Spleen (tissue), 11 donors: ENCODE measurements around the gene TOPORS. TPM values are rescaled to one million over a fixed set of nuclear protein-coding genes. Genes with fewer than 3 reads are reported as not detected.
"Not testable (repeated sequence)": the region's sequence is repeated elsewhere in the genome, so short reads cannot be mapped to it uniquely, and the experiment has no call there.

Experiments used
- DNase-seq: peaks from one replicate; pipeline ENCODE4 v3.0.0-alpha.2; 2020
- H3K27ac ChIP-seq, 8 donors: fragments of 200-600 bp; sonication (generic) in 7 of 8; 1 replicate in 4 of 8; 2 replicates in 4 of 8; pipeline versions ENCODE4 v1.5.0 to v1.8.0; 2016 to 2021; ENCODE audit warnings: inconsistent platforms in 4 of 8, mild to moderate bottlenecking in 4 of 8, moderate library complexity in 1 of 8
- H3K27me3 ChIP-seq, 7 donors: fragments of 200-600 bp; sonication (generic) in 6 of 7; replicated peaks in 1 of 7; 1 replicate in 4 of 7; 2 replicates in 3 of 7; pipeline versions ENCODE4 v1.5.0 to v1.8.0; 2016 to 2021; ENCODE audit warnings: inconsistent platforms in 3 of 7, mild to moderate bottlenecking in 1 of 7
- H3K36me3 ChIP-seq, 6 donors: fragments of 200-600 bp; sonication (generic) in 5 of 6; 1 replicate in 4 of 6; 2 replicates in 2 of 6; pipeline versions ENCODE4 v1.5.0 to v1.8.0; 2016 to 2021; ENCODE audit warnings: inconsistent platforms in 2 of 6
- H3K4me1 ChIP-seq, 6 donors: fragments of 200-600 bp; sonication (generic) in 5 of 6; 1 replicate in 3 of 6; 2 replicates in 3 of 6; pipeline versions ENCODE4 v1.5.0 to v1.8.0; 2016 to 2021; ENCODE audit warnings: inconsistent platforms in 3 of 6
- H3K4me3 ChIP-seq, 8 donors: fragments of 200-600 bp; sonication (generic) in 7 of 8; 1 replicate in 4 of 8; 2 replicates in 4 of 8; pipeline versions ENCODE4 v1.5.0 to v1.8.0; 2016 to 2021; ENCODE audit warnings: inconsistent platforms in 4 of 8, mild to moderate bottlenecking in 4 of 8, moderate library complexity in 2 of 8
- H3K9me3 ChIP-seq, 8 donors: fragments of 200-600 bp; sonication (generic) in 7 of 8; 1 replicate in 4 of 8; 2 replicates in 4 of 8; pipeline versions ENCODE4 v1.5.0 to v1.8.0; 2016 to 2021; ENCODE audit warnings: inconsistent platforms in 4 of 8
- POLR2A ChIP-seq, 3 donors: fragments of 450-650 bp; IDR thresholded peaks; one replicate each; pipeline ENCODE4 v1.5.1; 2017; ENCODE audit warnings: antibody characterized with exemption in 3 of 3, mild to moderate bottlenecking in 1 of 3
- POLR2AphosphoS5 ChIP-seq, 3 donors: sonication (generic); formaldehyde crosslinking; IDR thresholded peaks; one replicate each; pipeline ENCODE4 v1.5.1; 2017; ENCODE audit warnings: antibody characterized with exemption in 3 of 3
- WGBS, 5 donors: extraction: QIAGEN DNeasy Blood & Tissue Kit in 3 of 5; methylation state at CpG; one replicate each; pipeline versions ENCODE4 v1.1.5 to v1.1.7; 2013 to 2018; 5-methylcytosine and 5-hydroxymethylcytosine counted together
- intact Hi-C: fragments of 100-400 bp; cut with DNase I; formaldehyde crosslinking; loops from one replicate; pipeline ENCODE4 v1.15.0; 2023; ENCODE audit warnings: low total_unique reads
- polyA plus RNA-seq, 3 donors: library from polyadenylated mRNA; stranded (reverse); fragments of 200-250 nt; gene quantifications; one replicate each; pipeline ENCODE4 v1.2.1, GENCODE V29; 2013
- total RNA-seq, 7 donors: library from RNA; depleted of rRNA in 3 of 7; stranded (reverse); fragments of >200 nt in 3 of 7; fragmentation: NEBNext Ultra II Directional in 4 of 7; extraction: Animal tissue kit (Norgen Biotek cat#: 25700) in 4 of 7; gene quantifications; one replicate each; pipeline versions ENCODE4 v1.1.0 to v1.2.1, GENCODE V29; 2016 to 2021
- TF ChIP-seq, protein P1 (sequence below), 11 experiments: fragments of 200-600 bp in 7 of 11; fragments of 450-650 bp in 4 of 11; sonication (generic) in 4 of 11; IDR thresholded peaks in 8 of 11; conservative IDR thresholded peaks in 3 of 11; 1 replicate in 7 of 11; 2 replicates in 4 of 11; pipeline versions ENCODE4 v1.4.0 to v1.8.0; 2016 to 2021; ENCODE audit warnings: antibody characterized with exemption in 11 of 11, inconsistent platforms in 4 of 11, mild to moderate bottlenecking in 1 of 11
- donor health status: healthy with polysubstance abuse.
- donor health status: DM: no; HTN: no; CAD: no; lungs with moderate emphysema.
- donor health status: DM: no; HTN: no; CAD: no.
- donor health status: Bipolar disorder and iron deficiency.
- donor health status: healthy.
- donor health status: DM: no; HTN: no; CAD: no.
- donor health status: DM: yes; HTN: yes; CAD: no.

Gene TOPORS
- total and polyA plus RNA-seq, 10 donors = 5.2 to 28.7 (median 15.8) TPM

DNA sequence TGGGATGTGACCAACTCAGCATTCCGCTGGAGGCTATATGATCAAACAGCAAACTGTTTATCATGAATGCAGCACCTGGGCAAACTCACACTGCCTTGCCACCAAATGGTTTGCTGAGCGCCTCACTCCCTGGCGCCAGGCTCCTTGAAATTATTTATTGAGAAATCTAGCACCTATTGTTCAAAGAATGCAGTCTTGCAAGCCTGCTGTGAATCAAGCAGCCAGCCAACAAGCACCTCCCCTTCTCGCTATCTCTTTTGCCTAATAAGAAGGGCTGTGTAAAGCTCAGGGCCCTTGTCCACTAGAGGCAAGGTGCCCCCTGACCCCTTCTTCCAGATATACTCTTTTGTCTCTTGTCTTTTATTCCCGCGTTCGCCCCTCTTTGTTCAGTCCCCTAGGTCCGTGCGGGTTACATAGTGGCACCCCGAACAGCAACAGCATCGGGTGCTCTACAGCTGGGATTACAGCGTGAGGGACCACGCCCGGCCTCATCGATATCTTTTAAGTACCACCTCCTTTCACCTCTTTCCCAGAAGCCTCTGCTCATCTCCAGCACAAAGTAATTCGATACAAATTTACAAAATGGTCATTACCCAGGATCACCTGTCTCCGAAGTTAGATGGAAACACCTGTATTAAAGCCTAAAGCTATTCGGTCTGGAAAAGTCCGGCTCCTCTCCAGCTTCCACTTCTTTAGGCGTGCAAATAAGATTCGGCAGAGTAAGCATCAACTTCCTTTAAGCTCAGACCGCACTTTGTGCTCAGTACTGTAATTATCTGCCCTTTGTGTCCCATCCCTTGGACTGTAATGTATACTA, 27.3 kb downstream of the TOPORS start:
- WGBS, 5 donors = 28 to 42% (median 33%) methylated on average over 22 of the region's 22 CpGs
- intact Hi-C loops = no loop called here
- H3K36me3 ChIP-seq = peaks cover 0 to 4% (median 0%) of the 10 kb centered on the region in 6 donors
- peaks cover 25 to 69% (median 36%) of the 10 kb centered on the region in 6 donors for H3K4me1 ChIP-seq
- peak overlapping the region; percentile 60 to 90 (median 82) for H3K4me3 ChIP-seq
- peak; percentile 77 for DNase-seq
- TF ChIP-seq POLR2AphosphoS5 (IDR thresholded peaks at IDR 0.05) = no peak
- TF ChIP-seq, protein P1, sequence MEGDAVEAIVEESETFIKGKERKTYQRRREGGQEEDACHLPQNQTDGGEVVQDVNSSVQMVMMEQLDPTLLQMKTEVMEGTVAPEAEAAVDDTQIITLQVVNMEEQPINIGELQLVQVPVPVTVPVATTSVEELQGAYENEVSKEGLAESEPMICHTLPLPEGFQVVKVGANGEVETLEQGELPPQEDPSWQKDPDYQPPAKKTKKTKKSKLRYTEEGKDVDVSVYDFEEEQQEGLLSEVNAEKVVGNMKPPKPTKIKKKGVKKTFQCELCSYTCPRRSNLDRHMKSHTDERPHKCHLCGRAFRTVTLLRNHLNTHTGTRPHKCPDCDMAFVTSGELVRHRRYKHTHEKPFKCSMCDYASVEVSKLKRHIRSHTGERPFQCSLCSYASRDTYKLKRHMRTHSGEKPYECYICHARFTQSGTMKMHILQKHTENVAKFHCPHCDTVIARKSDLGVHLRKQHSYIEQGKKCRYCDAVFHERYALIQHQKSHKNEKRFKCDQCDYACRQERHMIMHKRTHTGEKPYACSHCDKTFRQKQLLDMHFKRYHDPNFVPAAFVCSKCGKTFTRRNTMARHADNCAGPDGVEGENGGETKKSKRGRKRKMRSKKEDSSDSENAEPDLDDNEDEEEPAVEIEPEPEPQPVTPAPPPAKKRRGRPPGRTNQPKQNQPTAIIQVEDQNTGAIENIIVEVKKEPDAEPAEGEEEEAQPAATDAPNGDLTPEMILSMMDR (IDR thresholded peaks at IDR 0.05 in 8 of 11, conservative IDR thresholded peaks at IDR 0.05 in 3 of 11) = no peak
- TF ChIP-seq POLR2A (IDR thresholded peaks at IDR 0.05) = no peak
- peak overlapping the region; percentile 79 to 94 (median 91) for H3K27ac ChIP-seq
- no peaks in the 10 kb centered on the region for H3K9me3 ChIP-seq
- H3K27me3 ChIP-seq = no peaks in the 10 kb centered on the region

DNA sequence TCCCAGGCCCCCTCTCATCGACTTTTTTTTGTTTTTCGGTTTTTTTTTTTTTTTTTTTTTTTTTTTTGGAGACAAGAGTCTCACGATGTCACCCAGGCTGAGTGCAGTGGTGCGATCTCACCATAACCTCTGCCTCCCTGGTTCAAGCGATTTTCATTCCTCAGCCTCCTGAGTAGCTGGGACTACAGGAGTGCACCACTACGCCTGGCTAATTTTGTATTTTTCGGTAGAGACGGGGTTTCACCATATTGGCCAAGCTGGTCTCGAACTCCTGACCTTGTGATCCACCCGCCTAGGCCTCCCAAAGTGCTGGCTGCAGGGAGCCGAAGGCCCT, 27.9 kb downstream of the TOPORS start:
- not testable (repeated sequence) for DNase-seq
- peak overlapping the region; percentile 60 to 90 (median 82) for H3K4me3 ChIP-seq

GRCh38 chr9:32523910-32524309, 28.5 kb downstream of the TOPORS start:
- peaks cover 25 to 73% (median 36%) of the 10 kb centered on the region in 6 donors for H3K4me1 ChIP-seq
- H3K27me3 ChIP-seq = no peaks in the 10 kb centered on the region
- peaks cover 0 to 4% (median under 1%) of the 10 kb centered on the region in 8 donors for H3K9me3 ChIP-seq
- 39 to 87% (median 72%) methylated on average over 1 of the region's 1 CpG for WGBS, 5 donors
- DNase-seq = no peak
- intact Hi-C loops = no loop called here
- peak overlapping the region in 2 of 8 donors; percentile 9 to 81 for H3K4me3 ChIP-seq
- no peak overlapping the region for H3K27ac ChIP-seq
- H3K36me3 ChIP-seq = peaks cover 0 to 8% (median 0%) of the 10 kb centered on the region in 6 donors
- no peak for TF ChIP-seq POLR2AphosphoS5 (IDR thresholded peaks at IDR 0.05)
- TF ChIP-seq POLR2A (IDR thresholded peaks at IDR 0.05) = no peak
- TF ChIP-seq, protein P1 (IDR thresholded peaks at IDR 0.05 in 8 of 11, conservative IDR thresholded peaks at IDR 0.05 in 3 of 11) = no peak

More for the DNA sequence above, 27.9 kb downstream of the TOPORS start:
- 83 to 90% (median 84%) methylated on average over 10 to 11 of the region's 11 CpGs for WGBS, 5 donors
- H3K36me3 ChIP-seq, H3K27me3 ChIP-seq, H3K9me3 ChIP-seq, intact Hi-C loops: not testable (repeated sequence)
- H3K4me1 ChIP-seq = peaks cover 25 to 72% (median 36%) of the 10 kb centered on the region in 6 donors
- peak overlapping the region in 6 of 8 donors; percentile 79 to 94 (median 92) for H3K27ac ChIP-seq

DNA sequence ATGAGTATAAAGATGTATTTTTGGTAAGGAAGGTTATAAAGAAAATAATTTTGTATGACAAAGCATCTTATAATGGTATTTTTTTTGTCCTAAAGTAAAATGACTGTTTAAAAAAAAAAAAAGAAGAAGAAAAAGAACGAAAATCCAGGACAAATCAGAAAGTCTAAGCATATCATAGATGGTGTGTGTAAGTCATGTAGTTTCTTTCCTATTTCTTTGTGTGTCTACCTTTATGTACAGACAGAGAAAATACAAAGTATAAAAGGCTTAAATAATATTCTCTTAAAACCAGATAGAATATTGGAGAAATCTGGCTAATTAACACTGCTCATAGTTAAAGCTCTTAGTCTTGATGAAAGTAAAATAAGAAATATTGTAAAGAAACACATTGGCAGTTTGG, 34.1 kb downstream of the TOPORS start:
- peaks cover 0 to 23% (median 15%) of the 10 kb centered on the region in 8 donors for H3K9me3 ChIP-seq
- H3K27ac ChIP-seq = no peak overlapping the region
- no peak for DNase-seq
- H3K27me3 ChIP-seq = no peaks in the 10 kb centered on the region
- 92 to 97% (median 95%) methylated on average over 1 of the region's 1 CpG for WGBS, 5 donors
- TF ChIP-seq POLR2A (IDR thresholded peaks at IDR 0.05) = no peak
- no peak for TF ChIP-seq POLR2AphosphoS5 (IDR thresholded peaks at IDR 0.05)
- TF ChIP-seq, protein P1 (IDR thresholded peaks at IDR 0.05 in 8 of 11, conservative IDR thresholded peaks at IDR 0.05 in 3 of 11) = no peak
- H3K4me3 ChIP-seq = no peak overlapping the region
- H3K4me1 ChIP-seq = peaks cover under 1 to 48% (median 7%) of the 10 kb centered on the region in 6 donors
- intact Hi-C loops = no loop called here
- H3K36me3 ChIP-seq = peaks cover 0 to 34% (median 2%) of the 10 kb centered on the region in 6 donors
